GM18507 (cell line): ENCODE data around the gene OTOP2.

Source experiments
- DNase-seq: peaks from one replicate; pipeline ENCODE4 v3.0.0; 2011; ENCODE audit warnings: low read depth; ENCODE audit not compliant: insufficient read length; ENCODE audit errors: extremely low spot score
- FAIRE-seq: peaks from 2 replicates; lab custom pipeline; 2011; peaks lifted over from hg19 to GRCh38; lab: Jason Lieb, UNC

Gene OTOP2

DNA sequence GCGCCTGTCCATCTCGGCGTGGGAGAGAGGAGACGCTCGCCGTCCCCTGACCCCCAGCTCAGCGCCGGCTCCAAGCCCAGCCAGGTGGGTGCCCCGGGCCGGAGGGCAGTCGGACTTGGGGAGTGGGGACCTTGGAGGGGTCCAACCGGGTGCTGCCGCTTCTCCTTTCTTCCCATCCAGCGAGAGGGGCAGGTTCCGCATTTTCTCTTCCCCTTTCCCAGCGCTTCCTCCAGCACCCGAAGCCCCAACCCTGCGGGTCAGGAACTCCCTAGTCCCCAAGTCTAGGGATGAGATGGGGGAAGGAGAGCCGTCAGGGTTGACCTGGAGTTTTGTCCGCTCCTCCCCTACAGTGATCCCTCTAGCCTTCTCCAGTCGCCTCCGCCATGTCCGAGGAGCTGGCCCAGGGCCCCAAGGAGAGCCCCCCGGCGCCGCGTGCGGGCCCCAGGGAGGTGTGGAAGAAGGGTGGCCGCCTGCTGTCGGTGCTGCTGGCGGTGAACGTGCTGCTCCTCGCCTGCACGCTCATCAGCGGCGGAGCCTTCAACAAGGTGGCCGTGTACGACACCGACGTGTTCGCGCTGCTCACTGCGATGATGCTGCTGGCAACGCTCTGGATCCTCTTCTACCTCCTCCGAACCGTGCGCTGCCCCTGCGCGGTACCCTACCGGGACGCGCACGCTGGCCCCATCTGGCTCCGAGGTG lies at the start of gene OTOP2:
Gene OTOP2 (plus strand): TSS at position 24 of the 699 bp plus-strand sequence. CDS start 360 bp downstream, at position 384.
- DNase-seq (no peak), FAIRE-seq (no peak)

GRCh38 chr17:74874615-74875037 lies 49.4 kb upstream of the OTOP2 start:
- DNase-seq, result no peak
- FAIRE-seq, result no peak

DNA sequence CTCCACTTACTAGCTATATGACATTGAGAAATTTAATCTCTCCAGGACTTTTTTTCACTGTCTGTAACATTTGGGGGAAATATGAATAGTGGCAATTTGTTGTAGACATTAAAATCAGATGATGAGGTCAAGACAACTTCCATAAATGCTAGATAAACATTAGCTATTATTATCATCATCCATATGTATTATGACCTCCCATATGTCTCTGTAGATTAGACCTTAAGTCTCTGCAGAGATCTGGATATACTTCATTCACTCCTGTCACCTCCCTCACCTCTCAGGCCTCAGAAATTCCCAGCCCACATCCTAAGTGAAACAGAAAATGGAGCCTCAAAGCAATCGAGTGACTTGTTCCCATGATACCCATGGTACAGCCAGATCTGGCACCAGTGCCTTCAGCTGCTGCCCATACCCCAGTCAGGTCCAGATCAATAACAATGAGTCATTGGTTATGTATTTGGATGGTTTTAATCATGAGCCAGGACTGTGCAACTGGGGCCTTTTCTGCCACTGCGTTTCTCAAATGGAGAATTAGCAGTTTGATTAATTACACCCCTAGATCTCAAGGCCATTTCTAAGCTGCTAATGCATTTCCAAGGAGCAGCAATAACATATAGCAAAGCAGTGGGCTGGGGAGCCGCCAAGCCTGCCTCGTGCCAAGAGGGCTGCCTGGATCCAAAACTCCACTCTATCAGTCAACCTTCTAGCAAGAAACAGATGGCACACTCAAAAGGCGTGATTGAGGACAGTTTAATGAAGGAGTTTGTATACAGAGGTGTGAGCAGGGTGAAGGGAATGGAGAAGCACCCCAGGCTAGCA lies 48.7 kb upstream of the OTOP2 start:
- no peak for DNase-seq
- no peak for FAIRE-seq

- no peak for FAIRE-seq
- no peak for DNase-seq
These were observed 48.0 kb upstream of the OTOP2 start for GRCh38 chr17:74875977-74876593.

GRCh38 chr17:74877592-74878548 lies 46.2 kb upstream of the OTOP2 start:
- FAIRE-seq (no peak), DNase-seq (no peak)

- DNase-seq (no peak), FAIRE-seq (no peak)
These were observed 45.4 kb upstream of the OTOP2 start for GRCh38 chr17:74878658-74879057.

GRCh38 chr17:74879308-74879707 lies 44.8 kb upstream of the OTOP2 start:
- FAIRE-seq (no peak), DNase-seq (no peak)

DNA sequence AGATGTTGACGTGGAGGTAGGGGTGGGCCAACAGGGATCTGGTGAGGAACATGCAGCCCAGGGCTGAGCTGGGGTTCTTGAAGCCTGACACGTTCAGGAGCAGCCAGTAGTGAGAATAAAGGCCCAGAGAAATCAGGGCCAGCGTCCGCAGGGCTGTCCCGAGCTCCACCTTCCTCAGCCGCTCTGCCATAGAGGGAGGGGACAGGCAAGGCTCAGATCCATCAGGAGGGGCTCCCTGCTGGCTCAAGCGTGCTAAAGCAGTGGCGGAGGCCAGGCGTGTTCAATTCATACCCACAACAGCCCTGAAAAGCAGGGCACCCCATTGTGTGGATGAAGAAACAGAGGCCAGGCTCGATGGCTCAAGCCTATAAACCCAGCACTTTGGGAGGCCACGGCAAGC lies 43.0 kb upstream of the OTOP2 start:
- DNase-seq (no peak), FAIRE-seq (no peak)

DNA sequence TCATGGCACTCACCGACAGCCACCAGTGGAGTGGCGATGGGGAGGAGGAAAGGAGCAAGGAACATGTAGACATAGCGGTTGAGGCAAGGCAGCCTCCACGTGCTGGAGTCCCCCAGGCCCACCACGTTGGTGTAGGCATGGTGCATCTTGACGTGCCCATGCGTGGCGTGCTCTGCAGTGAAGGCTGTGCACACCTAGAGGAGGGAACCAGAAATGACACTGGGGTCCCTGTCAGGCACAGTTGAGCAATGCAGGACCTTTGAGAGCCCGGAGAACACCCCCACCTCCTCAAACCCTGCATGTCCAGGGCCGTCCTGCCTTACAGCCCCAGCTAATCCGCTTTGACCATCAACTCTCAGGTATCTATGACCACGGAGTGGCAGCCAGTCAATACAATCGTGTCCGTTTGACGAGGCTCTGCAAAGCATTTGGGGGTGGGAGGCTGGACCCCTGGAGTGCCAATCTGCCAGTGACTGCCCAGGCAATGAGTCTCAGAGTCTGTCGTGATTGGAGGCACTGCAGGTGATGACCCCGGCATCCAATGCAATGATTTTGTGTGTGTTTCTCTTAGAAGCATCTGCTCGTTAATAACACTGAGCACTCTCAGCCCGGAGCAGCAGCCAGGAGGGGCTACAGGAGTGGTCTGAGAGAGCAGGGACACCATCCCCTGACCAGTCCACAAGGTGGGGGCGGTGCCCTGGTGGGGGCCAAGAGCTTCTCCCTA lies 41.4 kb upstream of the OTOP2 start:
- FAIRE-seq (no peak), DNase-seq (no peak)

- DNase-seq (no peak), FAIRE-seq (no peak)
These were observed 40.8 kb upstream of the OTOP2 start for GRCh38 chr17:74883241-74883745.

- no peak for DNase-seq
- FAIRE-seq, result no peak
These were observed 35.6 kb upstream of the OTOP2 start for GRCh38 chr17:74888469-74888868.

- no peak for DNase-seq
- FAIRE-seq, result no peak
These were observed 33.5 kb upstream of the OTOP2 start for GRCh38 chr17:74890554-74890953.

GRCh38 chr17:74892013-74892841 lies 31.8 kb upstream of the OTOP2 start:
- DNase-seq (no peak), FAIRE-seq (no peak)

- FAIRE-seq, result no peak
These were observed 30.8 kb upstream of the OTOP2 start, which contains the start of gene FADS6 for GRCh38 chr17:74892974-74893911. Gene FADS6 (minus strand): TSS chr17:74893633. CDS start chr17:74893595, 38 bp downstream.

GRCh38 chr17:74893936-74894671 lies 30.0 kb upstream of the OTOP2 start:
- FAIRE-seq, result no peak
- DNase-seq, result no peak

More at GRCh38 chr17:74892974-74893911, 30.8 kb upstream of the OTOP2 start, which contains the start of gene FADS6:
- no peak for DNase-seq

DNA sequence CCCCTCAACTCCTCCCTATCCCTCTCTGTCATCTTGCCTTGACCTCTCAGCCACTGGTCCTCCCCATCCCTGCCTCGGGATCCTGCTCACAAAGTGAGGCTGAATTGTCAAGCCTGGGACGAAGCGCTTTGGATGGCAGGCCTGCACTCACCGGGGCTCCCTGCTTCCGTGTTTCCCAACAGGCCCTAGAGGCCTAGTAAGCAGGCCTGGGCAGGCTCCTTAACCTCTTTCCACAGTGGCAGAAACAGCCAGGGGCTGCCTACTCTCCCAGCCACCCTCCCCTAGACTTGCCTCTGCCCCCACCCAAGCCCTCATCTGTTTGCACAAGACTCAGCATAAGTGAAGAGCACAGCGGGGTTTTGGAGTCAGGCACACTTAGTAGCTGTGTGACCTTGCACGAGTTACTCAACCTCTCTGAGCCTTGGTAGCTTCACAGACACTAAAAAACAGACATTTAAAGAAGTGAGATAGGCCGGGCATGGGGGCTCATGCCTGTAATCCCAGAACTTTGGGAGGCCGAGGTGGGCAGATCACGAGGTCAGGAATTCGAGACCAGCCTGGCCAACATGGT lies 25.6 kb upstream of the OTOP2 start:
- FAIRE-seq (no peak), DNase-seq (no peak)
